ENCODE results near the gene DENND10.
"Not testable (repeated sequence)": the region's sequence is repeated elsewhere in the genome, so short reads cannot be mapped to it uniquely, and the experiment has no call there.

Gene DENND10

DNA sequence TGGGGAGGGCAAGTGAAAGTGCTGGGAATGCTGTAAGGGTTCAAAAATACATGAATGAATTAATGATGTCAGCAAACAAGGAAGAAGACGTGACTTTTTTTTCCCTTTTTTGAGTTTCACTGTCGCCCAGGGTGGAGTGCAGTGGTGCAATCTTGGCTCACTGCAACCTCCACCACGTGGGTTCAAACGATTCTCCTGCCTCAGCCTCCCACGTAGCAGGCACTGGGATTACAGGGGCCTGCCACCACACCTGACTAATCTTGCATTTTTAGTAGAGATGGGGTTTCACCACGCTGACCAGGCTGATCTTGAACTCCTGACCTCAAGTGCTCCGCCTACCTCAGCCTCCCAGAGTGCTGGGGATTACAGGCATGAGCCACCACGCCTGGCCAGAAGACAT is 30.0 kb downstream of the DENND10 start:
- no peak for DNase-seq

DNA sequence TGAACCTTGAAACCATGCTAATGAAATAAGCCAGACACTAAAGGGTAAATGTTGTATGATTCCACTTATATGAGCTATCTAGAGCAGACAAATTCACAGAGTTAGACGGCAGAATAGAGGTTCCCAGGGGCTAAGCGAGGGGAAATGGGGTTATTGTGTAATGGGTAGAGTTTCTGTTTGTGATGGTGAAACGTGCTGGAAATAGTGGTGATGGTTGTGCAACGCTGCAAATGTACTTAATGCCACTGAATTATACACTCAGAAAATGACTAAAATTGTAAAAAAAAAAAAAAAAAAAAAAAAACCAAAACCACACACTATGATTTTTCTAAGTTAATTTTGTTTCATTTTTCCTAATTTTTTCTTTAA is 31.6 kb downstream of the DENND10 start:
- DNase-seq = no peak

DNA sequence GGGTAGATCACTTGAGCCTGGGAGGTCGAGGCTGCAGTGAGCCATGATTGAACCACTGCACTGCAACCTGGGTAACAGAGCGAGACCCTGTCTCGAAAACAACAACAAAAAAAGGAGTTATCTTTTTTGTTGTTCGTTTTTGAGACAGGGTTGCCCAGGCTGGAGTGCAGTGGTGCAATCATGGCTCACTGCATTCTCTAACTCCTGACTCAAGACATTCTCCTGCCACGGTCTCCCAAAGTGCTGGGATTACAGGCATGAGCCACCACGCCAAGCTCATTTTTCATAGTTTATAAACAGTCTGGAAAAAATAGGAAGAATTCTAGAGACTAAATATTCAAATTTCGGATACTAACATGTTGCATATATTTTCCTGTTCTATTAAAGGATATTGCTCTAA is 32.2 kb downstream of the DENND10 start:
- DNase-seq = no peak

DNA sequence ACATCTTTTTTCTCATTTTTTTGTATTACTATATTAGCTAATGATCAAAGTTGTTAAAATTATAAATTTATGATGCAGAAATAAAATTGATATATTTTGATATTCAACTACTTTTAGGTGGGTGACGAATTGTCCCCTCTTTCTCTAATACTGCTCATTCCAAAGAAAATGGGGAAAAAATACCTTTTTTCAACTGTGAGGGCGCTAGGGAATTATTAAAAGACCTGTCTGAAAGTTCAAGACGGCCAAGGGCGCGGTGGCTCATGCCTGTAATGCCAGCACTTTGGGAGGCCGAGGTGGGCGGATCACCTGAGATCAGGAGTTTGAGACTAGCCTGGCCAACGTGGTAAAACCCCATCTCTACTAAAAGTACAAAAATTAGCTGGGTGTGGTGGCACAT is 34.0 kb downstream of the DENND10 start:
- not testable (repeated sequence) for DNase-seq

DNA sequence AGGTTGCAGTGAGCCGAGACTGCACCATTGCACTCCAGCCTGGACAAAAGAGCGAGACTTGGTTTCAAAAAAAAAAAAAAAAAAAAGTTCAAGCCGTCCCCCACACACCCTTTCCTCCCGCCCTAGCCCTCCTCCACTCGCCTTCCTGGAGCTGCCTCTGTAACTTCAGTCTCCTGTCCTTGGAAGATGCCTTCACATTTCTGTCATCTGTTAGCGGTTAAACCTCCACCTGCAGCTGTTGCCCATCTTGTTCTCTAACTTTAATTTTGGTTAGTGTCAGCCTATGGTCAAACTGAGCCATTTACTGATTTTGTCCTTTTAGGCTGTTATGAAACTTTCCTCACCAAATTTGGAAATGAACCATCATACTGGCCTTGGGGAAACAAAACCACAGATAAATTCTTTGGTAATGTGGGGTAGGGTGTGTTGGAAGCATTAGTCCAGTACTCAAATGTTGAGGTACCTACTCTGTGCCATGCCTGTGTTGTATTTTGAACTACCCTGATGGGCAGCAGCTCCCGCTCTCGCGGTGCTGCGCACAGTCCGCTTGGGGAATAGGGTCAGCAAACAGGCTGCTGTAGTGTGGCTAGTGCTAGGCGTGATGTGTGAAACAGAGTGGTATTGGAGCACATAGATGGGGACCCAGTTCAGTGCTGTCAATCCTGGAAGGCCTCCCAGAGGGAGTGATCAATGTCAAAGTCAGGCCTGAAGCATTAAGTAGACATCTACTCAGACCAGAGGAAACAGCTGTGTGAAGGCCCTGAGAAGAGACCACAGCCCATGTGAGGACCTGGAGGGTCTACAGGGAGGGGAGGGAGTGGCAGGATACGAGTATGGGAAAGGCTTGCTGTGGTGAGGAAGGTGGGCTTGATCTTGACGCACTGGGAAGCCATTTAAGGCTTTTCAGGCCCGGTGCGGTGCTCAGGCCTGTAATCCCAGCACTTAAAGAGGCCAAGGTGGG is 34.7 kb downstream of the DENND10 start:
- no peak for DNase-seq

DNA sequence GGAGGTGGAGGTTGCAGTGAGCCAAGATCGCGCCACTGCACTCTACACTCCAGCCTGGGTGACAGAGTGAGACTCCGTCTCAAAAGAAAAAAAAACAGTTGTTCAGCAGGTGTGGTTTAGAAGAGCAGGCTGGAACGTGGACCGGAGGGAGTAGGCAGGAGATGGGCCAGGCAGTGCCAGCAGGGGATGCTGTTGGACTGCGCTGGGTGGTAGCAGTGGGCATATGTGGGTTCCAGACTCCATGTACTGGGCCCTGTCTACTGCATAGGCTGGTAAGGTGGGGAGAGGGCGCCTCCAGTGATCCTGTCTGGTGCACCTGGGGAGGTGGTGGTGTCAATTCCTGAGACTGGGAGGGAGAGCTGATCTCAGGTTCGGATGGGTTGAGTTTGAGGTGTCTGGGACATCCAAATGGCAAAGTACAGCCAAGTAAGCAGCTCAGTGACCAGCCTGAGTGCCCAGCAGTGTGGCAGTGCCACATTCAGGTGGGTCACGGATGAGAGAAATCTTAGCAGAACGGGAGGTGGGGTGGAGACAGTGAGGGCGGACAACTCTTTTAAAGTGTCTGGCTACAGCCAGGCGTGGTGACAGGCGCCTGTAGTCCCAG is 35.7 kb downstream of the DENND10 start:
- no peak for DNase-seq

DNA sequence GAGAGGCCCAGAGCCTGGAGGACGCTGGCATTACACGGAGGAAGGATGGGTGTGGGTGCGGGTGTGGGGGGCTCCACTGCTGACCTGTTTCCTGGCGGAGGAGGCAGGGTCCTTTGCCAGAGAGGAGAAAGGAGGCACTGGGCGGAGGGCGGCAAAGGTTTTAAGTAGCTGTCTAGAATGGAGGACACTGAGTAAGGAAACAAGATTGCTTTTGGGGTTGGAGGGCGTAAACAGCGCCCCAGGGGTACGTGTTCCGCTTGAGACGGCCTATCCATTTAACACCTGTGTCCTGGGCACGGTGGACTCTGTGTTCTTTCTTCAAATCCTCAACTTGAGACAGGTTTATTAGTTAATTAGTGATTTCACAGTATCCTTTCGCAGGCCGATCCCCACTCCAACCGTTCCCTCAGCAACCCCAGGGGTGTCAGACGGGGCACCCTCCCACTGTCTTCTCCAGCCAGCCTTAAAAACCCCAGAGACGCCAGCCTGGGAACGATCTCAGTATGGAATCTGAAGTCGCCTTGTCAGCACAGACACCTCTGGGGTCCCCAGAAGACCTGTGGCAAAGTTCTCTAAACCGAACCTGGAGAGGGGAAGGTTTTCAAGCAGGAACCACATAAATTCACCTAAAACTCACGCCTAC is 36.8 kb downstream of the DENND10 start:
- DNase-seq = no peak

DNA sequence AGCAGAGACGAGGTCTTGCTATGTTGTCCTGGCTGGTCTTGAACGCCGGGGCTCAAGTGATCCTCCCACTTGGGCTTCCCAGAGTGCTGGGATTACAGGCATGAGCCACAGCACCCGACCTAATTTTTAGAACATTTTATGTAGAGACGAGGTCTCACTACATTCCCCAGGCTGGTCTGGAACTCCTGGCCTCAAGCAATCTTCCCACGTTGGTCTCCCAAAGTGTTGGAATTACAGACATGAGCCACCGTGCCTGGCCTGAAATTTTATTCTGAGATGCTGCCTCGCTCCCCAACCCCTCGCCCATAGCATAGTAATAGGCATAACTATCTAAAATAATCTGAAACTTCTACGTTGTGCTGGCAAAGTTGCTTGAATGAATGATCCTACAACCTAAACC is 39.7 kb downstream of the DENND10 start:
- DNase-seq = no peak

DNA sequence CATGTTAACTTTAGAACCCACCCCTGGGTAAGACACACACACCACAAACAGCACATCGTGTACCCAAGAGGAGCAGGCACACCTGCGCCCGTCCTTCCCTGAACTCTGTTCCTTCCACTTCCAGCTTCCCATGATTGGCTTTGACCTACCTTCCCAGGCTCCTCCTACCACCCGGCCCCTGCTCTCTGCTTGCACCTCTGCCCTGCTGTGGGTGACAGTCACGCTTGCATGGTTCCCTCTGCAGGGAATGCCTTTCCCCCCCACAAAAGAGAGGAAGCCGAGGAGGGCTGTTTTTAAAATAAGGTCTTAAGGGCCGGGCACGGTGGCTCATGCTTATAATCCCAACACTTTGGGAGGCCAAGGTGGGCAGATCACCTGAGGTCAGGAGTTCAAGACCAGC is 45.2 kb downstream of the DENND10 start:
- DNase-seq = no peak

DNA sequence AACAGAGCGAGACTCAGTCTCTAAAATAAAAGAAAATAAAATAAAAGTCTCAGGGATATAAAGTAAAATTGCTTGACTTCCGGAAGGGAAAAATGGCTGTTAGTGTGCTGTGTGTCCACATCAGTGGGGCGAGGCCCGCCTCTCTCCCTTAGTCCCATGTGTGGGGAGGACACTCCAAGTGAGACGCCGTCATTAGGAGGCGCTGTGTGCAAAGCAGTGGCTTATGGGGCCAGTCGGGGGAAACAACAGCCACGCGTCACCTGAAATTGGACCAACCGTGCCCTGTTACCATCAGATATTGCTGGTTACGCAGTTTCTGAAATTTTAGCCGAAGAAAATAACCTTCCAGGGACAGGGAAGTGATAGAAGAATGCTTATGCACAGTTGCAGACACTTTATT is 45.8 kb downstream of the DENND10 start:
- DNase-seq = no peak

DNA sequence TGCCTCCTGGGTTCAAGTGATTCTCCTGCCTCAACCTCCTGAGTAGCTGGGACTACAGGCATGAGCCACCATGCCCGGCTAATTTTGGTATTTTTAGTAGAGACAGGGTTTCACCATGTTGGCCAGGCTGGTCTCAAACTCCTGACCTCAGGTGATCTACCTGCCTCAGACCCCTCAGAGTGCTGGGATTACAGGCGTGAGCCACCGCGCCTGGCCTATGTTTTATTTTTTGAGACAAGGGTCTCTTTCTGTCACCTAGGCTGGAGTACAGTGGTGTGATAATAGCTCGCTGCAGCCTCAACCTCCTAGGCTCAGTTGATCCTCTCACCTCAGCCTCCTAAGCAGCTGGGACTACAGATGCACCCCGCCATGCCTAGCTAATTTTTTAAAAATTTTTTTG is 47.7 kb downstream of the DENND10 start:
- not testable (repeated sequence) for DNase-seq

DNA sequence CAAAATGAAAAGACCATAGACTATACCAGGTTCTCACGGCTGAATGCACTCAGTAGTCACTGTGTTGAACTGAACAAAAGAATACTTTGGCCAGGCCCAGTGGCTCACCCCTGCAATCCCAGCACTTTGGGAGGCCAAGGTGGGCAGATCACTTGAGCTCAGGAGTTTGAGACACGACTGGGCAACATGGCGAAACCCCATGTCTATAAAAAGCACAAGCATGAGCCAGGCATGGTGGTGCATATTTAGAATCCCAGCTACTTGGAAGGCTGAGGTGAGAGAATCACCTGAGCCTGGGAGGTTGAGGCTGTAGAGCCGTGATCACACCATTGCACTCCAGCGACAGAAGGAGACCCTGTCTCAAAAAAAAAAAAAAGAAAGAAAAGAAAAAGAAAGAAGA is 49.1 kb downstream of the DENND10 start:
- no peak for DNase-seq

DNA sequence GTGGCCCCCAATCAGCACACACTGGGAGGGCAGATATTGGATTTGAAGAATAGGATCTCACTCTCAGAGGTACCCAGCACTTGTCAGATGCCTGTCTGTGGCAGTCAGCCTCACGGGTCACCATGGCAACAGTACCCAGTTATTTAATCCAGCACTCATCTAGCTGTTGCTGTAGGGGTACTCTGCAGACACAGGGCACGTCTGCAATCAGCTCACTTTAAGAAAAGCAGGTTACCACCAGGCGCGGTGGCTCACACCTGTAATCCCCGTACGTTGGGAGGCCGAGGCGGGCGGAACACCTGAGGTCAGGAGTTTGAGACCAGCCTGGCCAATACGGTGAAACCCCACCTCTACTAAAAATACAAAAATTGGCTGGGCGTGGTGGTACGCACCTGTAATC is 49.7 kb downstream of the DENND10 start:
- no peak for DNase-seq

DNA sequence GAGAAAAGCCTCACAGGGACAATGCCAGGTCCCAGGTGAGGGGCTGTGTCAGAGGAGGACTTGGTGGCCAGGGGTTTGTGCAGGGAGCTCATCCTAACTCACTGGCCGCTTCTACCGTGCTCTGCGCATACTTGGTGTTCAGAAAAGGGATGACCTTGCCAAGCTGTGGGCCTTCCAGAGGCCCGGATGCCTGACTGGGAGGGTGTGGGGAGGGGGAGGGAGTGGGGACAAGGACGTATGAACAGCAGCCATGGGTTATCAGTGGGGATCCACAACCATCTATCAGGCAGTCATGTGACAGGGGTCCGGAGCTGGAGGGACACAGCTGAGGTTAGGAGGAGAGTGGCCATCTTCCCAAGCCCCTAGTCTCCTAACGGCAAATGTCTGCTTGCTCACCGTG is 55.4 kb downstream of the DENND10 start:
- DNase-seq = no peak

DNA sequence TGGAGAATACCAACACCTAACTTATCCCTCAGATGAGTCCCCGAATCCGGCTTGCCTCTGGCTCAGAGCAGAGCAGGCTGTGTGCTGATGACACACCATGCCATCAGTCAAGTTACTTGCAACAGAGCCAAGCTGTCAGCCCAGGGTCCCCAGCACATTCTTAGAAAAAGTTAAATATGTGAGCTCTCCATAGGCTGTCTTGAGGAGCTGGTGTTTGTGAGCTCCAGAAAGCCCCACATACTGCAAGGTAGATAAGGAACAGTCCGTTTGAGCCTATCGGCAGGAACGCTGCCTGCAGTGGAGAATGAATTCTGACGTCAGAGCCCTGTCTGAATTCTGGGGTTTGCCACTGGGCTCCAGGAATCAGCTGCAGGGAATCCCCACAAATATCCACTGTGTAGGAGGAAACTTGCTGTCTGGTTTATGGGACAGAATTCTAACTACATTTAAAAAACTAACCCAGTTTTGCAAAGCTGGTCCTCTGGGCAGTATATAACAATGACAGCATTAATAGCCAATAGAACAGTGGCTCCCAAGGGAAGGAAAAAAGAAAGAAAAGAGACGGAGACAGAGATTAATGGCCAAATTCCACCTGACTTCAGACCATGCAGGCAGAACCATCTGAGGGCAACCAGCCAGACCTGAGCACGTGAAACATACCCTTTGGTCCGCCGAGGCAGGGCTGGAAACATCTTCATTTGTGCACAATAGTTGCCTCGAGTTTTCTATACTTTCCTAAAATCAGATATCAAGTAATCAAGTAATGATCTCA is 58.0 kb downstream of the DENND10 start:
- no peak for DNase-seq

DNA sequence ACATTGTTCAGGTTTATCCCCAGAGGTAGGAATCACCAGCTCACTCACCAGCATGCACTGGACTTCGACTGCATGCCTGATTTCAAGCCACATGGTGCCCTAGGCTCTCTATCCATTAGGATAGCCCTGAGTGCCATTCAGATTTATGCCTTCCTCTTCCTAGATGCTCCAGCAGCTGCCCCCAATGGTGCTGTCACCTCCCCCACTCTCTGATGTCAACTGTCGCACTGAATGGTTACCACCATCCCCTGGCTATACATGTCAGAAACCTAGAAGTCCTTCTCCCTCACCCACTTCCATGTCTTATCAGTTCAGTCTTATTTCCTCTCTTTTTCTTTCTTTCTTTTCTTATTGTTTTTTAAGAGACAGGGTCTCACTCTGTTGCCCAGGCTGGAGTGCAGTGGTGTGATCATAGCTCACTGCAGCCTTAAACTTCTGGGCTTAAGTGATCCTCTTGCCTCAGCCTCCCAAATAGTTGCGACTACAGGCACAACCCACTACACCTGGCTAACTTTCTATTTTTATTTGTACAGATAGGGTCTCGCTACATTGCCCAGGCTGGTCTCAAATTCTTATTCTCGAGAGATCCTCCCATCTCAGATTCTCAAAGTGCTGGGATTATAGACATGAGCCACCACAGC is 58.7 kb downstream of the DENND10 start:
- DNase-seq = no peak

DNA sequence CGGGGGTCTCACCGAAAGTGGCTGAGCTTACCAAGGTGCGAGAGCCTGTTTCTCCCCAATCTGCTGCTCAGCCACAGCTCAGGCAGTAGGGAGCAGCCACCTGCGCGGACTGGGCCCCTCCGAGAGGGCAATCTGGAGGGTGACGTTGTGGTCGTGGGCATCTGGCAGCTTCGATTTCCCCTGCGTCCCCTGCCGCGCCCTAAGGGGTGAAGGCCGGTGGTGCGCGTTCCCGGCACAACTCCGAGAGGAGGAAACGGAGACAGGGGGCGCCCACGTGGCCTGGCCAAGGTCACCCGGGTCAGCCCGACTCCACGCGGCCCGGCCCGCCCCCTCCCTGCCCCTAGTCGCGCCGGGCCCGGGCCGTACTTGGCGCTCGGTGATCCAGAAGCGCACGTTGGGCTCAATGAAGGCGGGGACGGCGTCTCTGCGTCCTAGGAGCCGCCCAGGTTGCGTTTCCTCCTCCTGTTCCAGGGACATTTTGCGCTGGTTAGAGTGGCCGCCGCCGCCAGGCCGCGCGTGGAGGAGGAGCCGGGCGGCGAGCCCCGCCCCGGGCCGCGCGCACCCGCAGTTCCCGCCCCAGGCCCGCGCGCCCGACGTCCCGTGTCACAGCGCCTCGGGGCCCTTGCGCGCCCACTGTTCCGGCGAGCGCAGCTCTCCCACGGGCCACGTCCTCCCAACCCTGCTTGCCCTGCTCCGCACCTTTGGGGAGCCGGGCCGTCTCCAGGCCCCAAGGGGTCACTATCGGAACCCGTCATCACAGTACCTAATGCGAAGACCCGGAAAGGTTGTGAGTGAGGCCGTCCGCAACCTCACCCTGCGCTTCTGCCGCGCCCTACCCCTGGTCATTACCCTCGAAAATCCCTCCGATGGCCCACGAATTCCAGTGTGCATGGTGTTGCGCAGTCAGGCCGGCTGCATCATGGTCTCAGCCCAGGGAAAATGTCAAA is 61.5 kb downstream of the DENND10 start, which contains the start of gene SFXN4:
TSS of gene SFXN4 (minus strand) at position 544 of the 947 bp plus-strand sequence. CDS start at position 477, 67 bp downstream.
- DNase-seq = peak in 1 of 2 experiments; percentile 31

DNA sequence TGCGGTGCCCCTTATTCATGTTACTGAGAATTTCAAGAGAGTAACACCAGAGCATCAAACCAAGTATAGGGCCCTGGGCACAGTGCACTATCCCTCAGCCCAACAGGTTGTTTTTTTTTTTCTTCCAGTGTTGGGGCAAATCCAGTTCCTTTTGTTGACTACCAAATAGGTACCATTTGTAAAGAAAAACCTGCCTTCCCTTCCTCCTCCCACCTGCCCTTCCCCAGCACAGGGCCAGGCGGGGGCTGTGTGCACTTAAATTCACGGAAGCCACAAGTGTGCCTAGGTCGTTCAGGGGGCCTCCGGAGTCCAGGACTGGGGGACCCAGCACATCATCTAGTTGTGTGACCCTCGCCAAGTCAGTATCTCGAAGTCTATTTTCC is 62.2 kb downstream of the DENND10 start:
- DNase-seq = no peak

DNA sequence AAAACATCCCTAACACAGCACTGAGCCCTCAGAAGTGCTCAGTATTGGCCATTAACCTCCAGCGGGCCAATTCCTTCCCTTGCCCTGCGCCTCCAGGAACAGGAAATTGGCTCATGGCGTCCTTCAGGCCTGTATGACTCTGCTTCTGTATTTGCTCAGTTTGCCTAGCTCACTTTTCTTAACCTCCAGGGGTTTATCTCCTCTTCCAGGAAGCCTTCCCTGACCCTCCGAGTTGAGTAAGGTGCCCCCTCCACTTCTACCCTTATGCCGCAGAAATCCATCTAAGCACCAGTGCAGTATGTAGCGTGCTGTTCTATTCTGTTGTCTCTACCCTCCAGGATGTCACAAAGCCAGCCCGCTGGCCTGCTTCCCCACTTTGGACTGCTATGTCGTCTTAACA is 62.7 kb downstream of the DENND10 start:
- no peak for DNase-seq

DNA sequence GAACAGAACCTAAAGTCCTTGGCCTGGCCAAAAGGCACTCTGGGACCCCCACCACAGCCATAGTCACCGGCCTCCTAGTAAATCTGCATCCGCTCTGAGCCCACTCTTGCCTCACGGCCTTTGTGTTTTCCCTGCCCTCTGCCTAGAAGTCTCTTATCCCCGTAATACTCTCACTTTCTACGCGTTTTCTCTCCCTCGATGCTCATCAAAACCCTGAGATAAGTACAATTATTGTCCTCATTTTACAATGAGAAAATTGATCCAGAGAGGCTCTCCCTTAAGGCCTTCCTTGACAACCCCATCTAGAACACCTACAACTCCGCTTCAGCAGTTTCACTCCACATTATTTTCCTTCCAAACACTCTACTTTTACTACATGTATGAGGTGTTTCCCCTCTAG is 63.1 kb downstream of the DENND10 start:
- DNase-seq = no peak

DNA sequence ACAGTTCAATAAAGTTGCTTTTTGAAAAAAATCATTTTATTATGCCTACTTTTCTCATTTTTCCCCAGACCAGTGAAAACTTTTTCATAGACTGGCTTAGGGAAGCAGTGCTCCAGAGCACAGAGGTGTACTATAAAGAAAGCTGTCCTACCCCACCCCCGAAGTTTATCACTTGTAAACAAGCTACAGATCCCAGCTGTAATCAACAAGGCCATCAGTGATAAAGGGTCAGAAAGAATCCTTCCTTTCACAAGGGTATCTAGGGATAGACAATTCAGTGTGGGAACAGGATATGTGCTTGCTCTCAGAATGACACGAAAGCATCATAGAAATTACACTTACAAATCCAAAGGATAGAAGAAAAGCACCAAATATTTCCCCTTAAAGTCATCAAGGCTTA is 70.2 kb downstream of the DENND10 start:
- DNase-seq = no peak

Measured in cerebellar nuclear complex (tissue), 1 donor.